Uterus (tissue), 2 donors: ENCODE measurements around the gene GIGYF2.

Experiments used
- CTCF ChIP-seq, 4 experiments: fragments of 200-600 bp in 2 of 4; fragments of 450-650 bp in 2 of 4; sonication (generic) in 2 of 4; IDR thresholded peaks; one replicate each; pipeline ENCODE4 v1.5.1; 2016 to 2019; ENCODE audit warnings: antibody characterized with exemption in 4 of 4, mild to moderate bottlenecking in 2 of 4, moderate library complexity in 1 of 4
- POLR2A ChIP-seq, 2 donors: fragments of 450-650 bp; IDR thresholded peaks; one replicate each; pipeline ENCODE4 v1.6.1; 2016; ENCODE audit warnings: antibody characterized with exemption in 2 of 2, mild to moderate bottlenecking in 1 of 2, moderate library complexity in 1 of 2

- TF ChIP-seq CTCF (IDR thresholded peaks at IDR 0.05) = no peak
- TF ChIP-seq POLR2A (IDR thresholded peaks at IDR 0.05) = no peak
These were observed 146.7 kb downstream of the GIGYF2 start for GRCh38 chr2:232843834-232844233.
